AG09319 (cell line): ENCODE measurements around the gene RBFOX1.

Experiments
- DNase-seq: peaks from one replicate; pipeline ENCODE4 v3.0.0-alpha.2; 2010; ENCODE audit warnings: low read depth; ENCODE audit errors: extremely low read depth
- CTCF ChIP-seq: IDR thresholded peaks from 2 replicates; pipeline ENCODE4 v1.5.1; 2011; ENCODE audit warnings: low read depth, mild to moderate bottlenecking, inconsistent platforms, low read length, moderate library complexity

The RBFOX1 gene

GRCh38 chr16:7644176-7644575 lies 311.5 kb downstream of the RBFOX1 start:
- no peak for DNase-seq
- TF ChIP-seq CTCF: no peak

- no peak for DNase-seq
- no peak for TF ChIP-seq CTCF
Observed at GRCh38 chr16:7644811-7645210, 312.2 kb downstream of the RBFOX1 start.

GRCh38 chr16:7646821-7647500 lies 314.3 kb downstream of the RBFOX1 start:
- TF ChIP-seq CTCF: no peak
- DNase-seq: no peak

GRCh38 chr16:7650431-7650830 lies 317.8 kb downstream of the RBFOX1 start:
- DNase-seq: no peak
- no peak for TF ChIP-seq CTCF

GRCh38 chr16:7651803-7652570 lies 319.3 kb downstream of the RBFOX1 start:
- no peak for DNase-seq
- TF ChIP-seq CTCF: no peak

- no peak for TF ChIP-seq CTCF
Observed at GRCh38 chr16:7653746-7654461, 321.3 kb downstream of the RBFOX1 start.

GRCh38 chr16:7675628-7676027 lies 343.0 kb downstream of the RBFOX1 start:
- TF ChIP-seq CTCF: no peak
- DNase-seq: no peak

More at GRCh38 chr16:7653746-7654461, 321.3 kb downstream of the RBFOX1 start:
- DNase-seq: no peak
